PC-3 (cell line): Measurements from ENCODE around the gene LSM5.

ENCODE experiments used
- CTCF ChIP-seq: fragments of 300-600 bp; sonication (generic); conservative IDR thresholded peaks from 2 replicates; pipeline ENCODE4 v1.5.1; 2017; ENCODE audit warnings: antibody characterized with exemption, low read depth, mild to moderate bottlenecking, low read length
- EZH2 ChIP-seq: fragments of 300-600 bp; sonication (generic); IDR thresholded peaks from one replicate; pipeline ENCODE4 v1.6.1; 2017; ENCODE audit warnings: antibody characterized with exemption, mild to moderate bottlenecking, low read length; ENCODE audit not compliant: unreplicated experiment

GRCh38 chr7:32535162-32535702 lies 45.1 kb upstream of the LSM5 start:
- TF ChIP-seq CTCF (no peak), EZH2 (no peak)
